ENCODE data around the gene TIAM2.
"Not testable (repeated sequence)": the region's sequence is repeated elsewhere in the genome, so short reads cannot be mapped to it uniquely, and the experiment has no call there.

TIAM2 gene

GRCh38 chr6:155001934-155002333 lies 6.8 kb downstream of the TIAM2 start:
- no peak for TF ChIP-seq ZNF274 (IDR thresholded peaks at IDR 0.05; ENCODE audit: low read depth, low read length)

GRCh38 chr6:155003476-155003875 lies 8.4 kb downstream of the TIAM2 start:
- TF ChIP-seq ZNF274 (IDR thresholded peaks at IDR 0.05; ENCODE audit: low read depth, low read length): no peak
- H3K4me3 ChIP-seq (ENCODE audit: low read length): no peak overlapping the region

More at GRCh38 chr6:155001934-155002333, 6.8 kb downstream of the TIAM2 start:
- no peak overlapping the region for H3K4me3 ChIP-seq (ENCODE audit: low read length)

GRCh38 chr6:155004017-155004416 lies 8.9 kb downstream of the TIAM2 start:
- H3K4me3 ChIP-seq (ENCODE audit: low read length): no peak overlapping the region
- TF ChIP-seq ZNF274 (IDR thresholded peaks at IDR 0.05; ENCODE audit: low read depth, low read length): no peak

- TF ChIP-seq ZNF274 (IDR thresholded peaks at IDR 0.05; ENCODE audit: low read depth, low read length): no peak
- no peak overlapping the region for H3K4me3 ChIP-seq (ENCODE audit: low read length)
These were observed 9.7 kb downstream of the TIAM2 start for GRCh38 chr6:155004576-155005372.

- H3K4me3 ChIP-seq (ENCODE audit: low read length): no peak overlapping the region
These were observed 13.5 kb downstream of the TIAM2 start for GRCh38 chr6:155008625-155009024.

GRCh38 chr6:155010940-155011339 lies 15.8 kb downstream of the TIAM2 start:
- no peak overlapping the region for H3K4me3 ChIP-seq (ENCODE audit: low read length)
- no peak for TF ChIP-seq ZNF274 (IDR thresholded peaks at IDR 0.05; ENCODE audit: low read depth, low read length)

More at GRCh38 chr6:155008625-155009024, 13.5 kb downstream of the TIAM2 start:
- no peak for TF ChIP-seq ZNF274 (IDR thresholded peaks at IDR 0.05; ENCODE audit: low read depth, low read length)

- H3K4me3 ChIP-seq (ENCODE audit: low read length): no peak overlapping the region
- TF ChIP-seq ZNF274 (IDR thresholded peaks at IDR 0.05; ENCODE audit: low read depth, low read length): no peak
These were observed 16.7 kb downstream of the TIAM2 start for GRCh38 chr6:155011809-155012291.

GRCh38 chr6:155013457-155013876 lies 18.4 kb downstream of the TIAM2 start:
- H3K4me3 ChIP-seq (ENCODE audit: low read length): no peak overlapping the region
- TF ChIP-seq ZNF274 (IDR thresholded peaks at IDR 0.05; ENCODE audit: low read depth, low read length): no peak

GRCh38 chr6:155014137-155014536 lies 19.0 kb downstream of the TIAM2 start:
- no peak overlapping the region for H3K4me3 ChIP-seq (ENCODE audit: low read length)
- no peak for TF ChIP-seq ZNF274 (IDR thresholded peaks at IDR 0.05; ENCODE audit: low read depth, low read length)

- no peak for TF ChIP-seq ZNF274 (IDR thresholded peaks at IDR 0.05; ENCODE audit: low read depth, low read length)
- H3K4me3 ChIP-seq (ENCODE audit: low read length): no peak overlapping the region
These were observed 19.7 kb downstream of the TIAM2 start for GRCh38 chr6:155014670-155015300.

GRCh38 chr6:155018415-155018814 lies 23.3 kb downstream of the TIAM2 start:
- H3K4me3 ChIP-seq (ENCODE audit: low read length): not testable (repeated sequence)

- TF ChIP-seq ZNF274 (IDR thresholded peaks at IDR 0.05; ENCODE audit: low read depth, low read length): no peak
These were observed 26.6 kb downstream of the TIAM2 start for GRCh38 chr6:155021680-155022079.

GRCh38 chr6:155022721-155023120 lies 27.6 kb downstream of the TIAM2 start:
- TF ChIP-seq ZNF274 (IDR thresholded peaks at IDR 0.05; ENCODE audit: low read depth, low read length): no peak

More at GRCh38 chr6:155021680-155022079, 26.6 kb downstream of the TIAM2 start:
- no peak overlapping the region for H3K4me3 ChIP-seq (ENCODE audit: low read length)

GRCh38 chr6:155023717-155024116 lies 28.6 kb downstream of the TIAM2 start:
- no peak for TF ChIP-seq ZNF274 (IDR thresholded peaks at IDR 0.05; ENCODE audit: low read depth, low read length)
- no peak overlapping the region for H3K4me3 ChIP-seq (ENCODE audit: low read length)

More at GRCh38 chr6:155022721-155023120, 27.6 kb downstream of the TIAM2 start:
- H3K4me3 ChIP-seq (ENCODE audit: low read length): no peak overlapping the region
